ENCODE measurements around the gene ERGIC3. TPM values are rescaled to one million over a fixed set of nuclear protein-coding genes. Genes with fewer than 3 reads are reported as not detected.
"Not testable (repeated sequence)": the region's sequence is repeated elsewhere in the genome, so short reads cannot be mapped to it uniquely, and the experiment has no call there.

The ERGIC3 gene
- total RNA-seq, 1 experiment from 2014 or later, result 530 TPM

GRCh38 chr20:35514371-35514932, 27.4 kb upstream of the ERGIC3 start:
- DNase-seq, result no peak
- no peaks in the 10 kb centered on the region for H3K9me3 ChIP-seq
- no peaks in the 10 kb centered on the region for H3K27me3 ChIP-seq
- peaks cover 51% of the 10 kb centered on the region for H3K36me3 ChIP-seq
- H3K4me3 ChIP-seq, result no peak overlapping the region

DNA sequence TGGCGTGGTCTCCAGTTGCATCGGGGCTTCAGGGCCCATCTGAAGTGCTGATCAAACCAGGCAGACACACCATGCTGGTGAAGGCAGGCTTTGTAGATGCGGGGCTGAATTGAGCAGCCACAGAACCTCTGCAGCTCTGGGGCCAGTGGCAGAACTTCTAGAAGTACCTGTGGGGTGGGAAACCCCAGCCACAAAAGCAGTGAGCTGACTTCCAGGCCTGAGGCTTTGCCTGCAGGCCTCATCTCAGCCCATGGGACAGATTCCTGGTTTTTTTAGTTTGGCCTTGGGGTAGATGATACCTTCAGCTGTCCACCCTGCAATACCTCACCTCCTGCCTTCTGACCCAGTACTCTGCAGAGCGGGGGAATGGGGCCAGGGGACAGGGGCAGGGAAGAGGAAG, 26.5 kb upstream of the ERGIC3 start:
- Histone ChIP-seq H3K36me3 (peaks cover 42% of the 10 kb centered on the region), H3K4me3 (no peak overlapping the region), H3K27me3 (no peaks in the 10 kb centered on the region), H3K9me3 (no peaks in the 10 kb centered on the region)
- DNase-seq, result no peak

DNA sequence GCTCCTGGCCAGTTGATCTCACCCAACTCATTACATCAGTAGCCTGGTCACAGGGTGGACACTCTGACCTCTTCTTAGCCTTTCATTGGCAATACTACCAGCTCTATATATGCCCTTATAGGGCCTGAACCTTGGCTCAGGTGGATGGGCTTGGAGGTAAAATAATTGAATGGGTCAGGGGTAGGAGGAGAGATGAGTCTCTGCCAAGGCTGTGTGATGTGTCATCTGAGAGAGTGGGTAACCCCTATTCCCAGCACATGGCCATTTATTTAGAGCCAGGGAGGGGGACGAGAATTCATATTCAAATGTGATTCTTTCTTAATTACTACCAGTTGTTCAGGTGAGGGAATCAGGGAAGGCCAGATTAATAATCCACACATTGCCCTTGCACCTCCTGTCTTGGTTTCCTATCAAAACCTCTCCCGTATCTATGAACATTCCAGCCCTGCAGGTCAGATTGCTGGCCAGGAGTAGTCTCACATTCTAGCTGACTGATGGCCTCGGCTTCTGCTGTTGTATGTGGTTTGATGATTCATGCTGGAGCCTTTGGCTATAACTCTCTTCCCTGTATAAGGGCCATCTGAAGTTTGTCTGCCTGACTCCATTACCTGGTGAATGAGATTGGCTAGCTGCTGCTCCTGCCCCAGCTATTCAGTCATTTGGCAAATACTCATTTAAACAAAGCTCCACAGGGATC, 25.8 kb upstream of the ERGIC3 start:
- peak; percentile 67 for DNase-seq
- H3K36me3 ChIP-seq, result peaks cover 34% of the 10 kb centered on the region
- no peak overlapping the region for H3K4me3 ChIP-seq
- no peaks in the 10 kb centered on the region for H3K27me3 ChIP-seq
- H3K9me3 ChIP-seq, result no peaks in the 10 kb centered on the region

DNA sequence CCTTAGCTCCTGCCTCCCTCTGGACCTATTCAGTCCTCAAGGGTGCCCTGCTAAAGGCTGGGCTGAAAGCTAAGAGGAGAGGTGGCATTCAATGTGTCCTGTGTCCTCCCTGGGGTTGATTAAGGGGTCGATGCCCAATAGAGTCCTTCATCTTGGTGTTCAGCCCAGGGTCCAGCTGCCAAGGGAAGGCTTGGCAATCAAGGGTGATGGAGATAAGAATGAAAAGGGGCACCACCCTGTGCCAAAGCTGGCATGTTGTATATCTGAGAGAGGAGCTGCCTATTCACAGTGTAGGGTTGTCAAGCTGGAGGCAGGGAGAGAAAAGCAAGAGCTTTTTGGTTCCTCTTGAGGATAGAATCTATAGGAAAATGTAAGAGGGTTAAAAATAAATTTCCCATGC, 24.8 kb upstream of the ERGIC3 start:
- H3K9me3 ChIP-seq, result no peaks in the 10 kb centered on the region
- DNase-seq, result no peak
- peaks cover 24% of the 10 kb centered on the region for H3K36me3 ChIP-seq
- H3K27me3 ChIP-seq, result no peaks in the 10 kb centered on the region
- no peak overlapping the region for H3K4me3 ChIP-seq

DNA sequence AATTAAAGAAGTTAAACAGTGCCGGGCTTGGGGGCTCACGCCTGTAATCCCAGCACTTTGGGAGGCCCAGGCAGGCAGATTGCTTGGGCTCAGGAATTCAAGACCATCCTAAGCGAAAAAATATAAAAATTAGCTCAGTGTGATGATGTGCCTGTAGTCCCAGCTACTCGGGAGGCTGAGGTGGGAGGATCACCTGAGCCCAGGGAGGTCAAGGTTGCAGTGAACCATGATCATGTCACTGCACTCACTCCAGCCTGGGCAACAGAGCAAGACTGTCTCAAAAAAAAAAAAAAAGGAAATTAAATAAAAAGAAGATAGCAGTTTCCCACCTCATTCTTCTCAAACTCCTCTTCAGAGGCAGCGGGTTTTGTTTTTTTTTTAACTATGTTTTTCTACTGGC, 24.1 kb upstream of the ERGIC3 start:
- H3K36me3 ChIP-seq, result peaks cover 18% of the 10 kb centered on the region
- not testable (repeated sequence) for H3K9me3 ChIP-seq, DNase-seq, H3K27me3 ChIP-seq, H3K4me3 ChIP-seq

GRCh38 chr20:35518955-35519354, 22.9 kb upstream of the ERGIC3 start:
- no peaks in the 10 kb centered on the region for H3K27me3 ChIP-seq
- H3K9me3 ChIP-seq, result no peaks in the 10 kb centered on the region
- no peak overlapping the region for H3K4me3 ChIP-seq
- DNase-seq, result no peak
- peaks cover 8% of the 10 kb centered on the region for H3K36me3 ChIP-seq

DNA sequence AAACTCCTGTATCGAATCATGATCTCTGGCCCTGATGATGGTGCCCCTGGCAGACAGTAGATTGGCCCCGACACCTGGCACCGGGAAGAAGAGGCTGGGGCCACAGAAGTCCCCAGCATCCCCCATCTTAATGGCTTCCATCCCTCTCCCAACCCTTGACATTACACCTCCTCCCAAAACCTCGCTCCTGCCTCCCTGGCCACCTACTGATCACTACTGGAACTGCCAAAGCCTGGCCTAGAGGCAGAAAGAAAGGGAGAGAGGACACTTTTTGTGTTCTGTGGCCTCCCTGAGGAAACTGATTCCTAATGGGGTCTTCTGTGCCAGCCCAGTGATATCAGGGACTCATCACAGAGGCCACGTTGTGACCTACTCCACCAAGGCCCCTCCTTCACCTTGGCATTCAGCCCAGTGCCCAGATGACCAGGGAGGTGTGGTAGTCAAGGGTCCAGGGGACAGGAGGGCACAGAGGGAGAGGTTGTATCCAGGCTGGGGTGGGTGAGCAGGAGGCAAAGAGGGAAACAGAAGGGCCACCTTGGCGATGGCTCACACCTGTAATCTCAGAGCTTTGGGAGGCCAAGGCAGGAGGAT, 18.5 kb upstream of the ERGIC3 start:
- Histone ChIP-seq H3K27me3 (no peaks in the 10 kb centered on the region), H3K36me3 (no peaks in the 10 kb centered on the region), H3K4me3 (no peak overlapping the region), H3K9me3 (0 out of 2 replicates have a peak, but pooled peaks cover 2% of the 10 kb centered on the region)
- DNase-seq, result peak; percentile 24

- no peaks in the 10 kb centered on the region for H3K27me3 ChIP-seq
- H3K9me3 ChIP-seq, result 0 out of 2 replicates have a peak, but pooled peaks cover 2% of the 10 kb centered on the region
- DNase-seq, result no peak
- no peak overlapping the region for H3K4me3 ChIP-seq
- no peaks in the 10 kb centered on the region for H3K36me3 ChIP-seq
Measured at GRCh38 chr20:35525639-35526038, 16.2 kb upstream of the ERGIC3 start.

DNA sequence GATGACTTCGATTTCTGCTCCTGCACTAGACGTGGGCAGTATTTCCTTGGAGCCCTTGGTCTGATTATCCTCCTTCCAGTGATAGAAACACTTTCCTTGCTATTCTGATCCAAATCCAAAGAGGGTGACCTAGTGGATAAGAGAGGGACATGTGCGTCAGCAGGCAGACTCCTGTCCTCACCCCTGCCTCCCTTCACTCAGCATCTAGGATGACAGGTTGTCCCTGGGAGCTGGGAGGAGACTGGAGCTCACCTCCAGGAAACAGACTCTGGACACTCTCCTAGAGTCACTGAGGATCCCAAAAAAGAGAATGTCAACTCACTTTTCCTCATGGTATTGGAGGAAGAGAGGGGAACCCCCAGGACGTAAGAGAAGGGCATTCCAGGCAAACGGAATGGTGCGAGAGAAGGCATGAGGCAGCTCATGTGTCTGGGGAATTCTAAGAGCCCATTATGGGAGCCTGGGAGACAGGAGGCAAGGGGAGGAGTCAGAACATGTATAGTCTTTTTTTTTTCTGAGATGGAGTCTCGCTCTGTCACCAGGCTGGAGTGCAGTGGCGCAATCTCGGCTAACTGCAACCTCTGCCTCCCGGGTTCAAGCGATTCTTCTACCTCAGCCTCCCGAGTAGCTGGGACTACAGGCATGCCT, 14.6 kb upstream of the ERGIC3 start:
- no peak for DNase-seq
- Histone ChIP-seq H3K36me3 (no peaks in the 10 kb centered on the region), H3K9me3 (0 out of 2 replicates have a peak, but pooled peaks cover 2% of the 10 kb centered on the region), H3K4me3 (no peak overlapping the region), H3K27me3 (no peaks in the 10 kb centered on the region)

DNA sequence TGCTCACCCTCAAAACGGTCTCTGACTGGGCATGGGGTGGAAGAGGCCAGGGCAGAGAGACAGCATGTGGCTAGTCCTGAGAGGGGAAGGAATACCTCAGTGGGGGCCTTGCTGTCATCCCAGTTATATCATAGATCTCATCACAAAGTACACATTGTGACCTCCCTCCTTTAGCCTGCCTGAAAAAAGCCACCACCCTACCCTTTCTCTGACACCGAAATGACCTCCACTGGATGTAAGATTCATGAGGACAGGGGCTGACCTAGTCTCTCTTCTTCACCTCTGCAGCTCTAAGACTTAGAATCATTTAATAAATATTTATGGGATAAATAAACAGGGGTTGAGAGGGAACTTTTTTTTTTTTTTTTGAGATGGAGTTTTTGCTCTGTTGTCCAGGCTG, 12.3 kb upstream of the ERGIC3 start, which contains the start of gene C20orf173:
Gene C20orf173, minus strand, starts transcription at position 101 of the 400 bp plus-strand sequence. CDS start 279 bp downstream, outside the sequence.
- DNase-seq, result no peak
- no peaks in the 10 kb centered on the region for H3K27me3 ChIP-seq
- no peak within 1 kb of the TSS for H3K4me3 ChIP-seq
- 0 out of 2 replicates have a peak, but pooled peaks cover 2% of the 10 kb centered on the region for H3K9me3 ChIP-seq
- H3K36me3 ChIP-seq, result no peaks in the 10 kb centered on the region

DNA sequence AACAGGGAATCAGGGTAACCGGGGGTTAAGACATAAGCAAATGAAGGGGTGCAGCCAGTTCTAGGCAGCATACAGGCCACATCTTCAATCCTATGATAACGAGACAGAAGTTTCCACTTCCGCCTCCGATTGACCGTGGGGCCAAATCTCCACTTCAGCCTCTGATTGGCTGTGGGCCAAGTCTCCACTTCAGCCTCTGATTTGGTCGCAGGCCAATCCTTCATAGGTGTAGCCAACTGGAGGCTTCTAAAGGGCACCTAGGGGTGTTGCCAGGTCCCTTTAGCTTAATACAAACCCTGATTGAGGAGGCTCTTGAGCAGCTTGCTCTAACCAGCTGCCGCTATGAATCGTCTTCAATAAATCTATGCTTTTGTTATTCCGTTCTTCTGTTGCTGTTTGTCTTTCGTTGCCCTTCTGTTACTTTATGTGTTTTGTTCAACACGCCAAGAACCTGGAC, 2.1 kb upstream of the ERGIC3 start:
- no peak for DNase-seq
- no peaks in the 10 kb centered on the region for H3K9me3 ChIP-seq
- no peaks in the 10 kb centered on the region for H3K27me3 ChIP-seq
- H3K4me3 ChIP-seq, result no peak overlapping the region
- H3K36me3 ChIP-seq, result peaks cover 20% of the 10 kb centered on the region

- no peaks in the 10 kb centered on the region for H3K27me3 ChIP-seq
- peaks cover 35% of the 10 kb centered on the region for H3K36me3 ChIP-seq
- H3K4me3 ChIP-seq, result peak overlapping the region; percentile 80
- H3K9me3 ChIP-seq, result no peaks in the 10 kb centered on the region
- DNase-seq, result no peak
Measured at GRCh38 chr20:35541118-35541782, 628 bp upstream of the ERGIC3 start.

DNA sequence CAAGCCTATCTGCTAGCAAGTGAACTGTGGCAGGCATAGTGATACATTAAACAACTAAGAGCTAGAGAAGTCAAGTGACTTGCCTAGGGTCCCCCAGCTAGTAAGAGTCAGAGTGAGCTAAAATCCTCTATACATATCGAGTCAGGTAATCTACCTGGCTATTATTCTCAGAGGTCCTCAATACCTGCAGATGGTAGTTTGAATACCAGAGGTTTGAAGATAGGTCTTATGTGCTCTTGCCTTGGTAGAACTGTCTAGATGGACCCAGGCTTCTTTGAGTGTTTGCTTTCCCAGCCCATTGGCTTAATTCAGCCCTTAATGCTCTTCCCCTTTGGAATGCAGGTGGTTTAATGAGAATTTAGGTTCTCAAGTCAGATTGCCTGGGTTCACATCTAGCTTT, 1.1 kb downstream of the ERGIC3 start:
- Histone ChIP-seq H3K4me3 (peak overlapping the region; percentile 80), H3K9me3 (no peaks in the 10 kb centered on the region), H3K27me3 (no peaks in the 10 kb centered on the region), H3K36me3 (peaks cover 50% of the 10 kb centered on the region)
- no peak for DNase-seq

GRCh38 chr20:35544436-35544835, 2.6 kb downstream of the ERGIC3 start:
- no peak for DNase-seq
- Histone ChIP-seq H3K27me3 (no peaks in the 10 kb centered on the region), H3K4me3 (no peak overlapping the region), H3K9me3 (no peaks in the 10 kb centered on the region), H3K36me3 (peaks cover 64% of the 10 kb centered on the region)

GRCh38 chr20:35544941-35545340, 3.1 kb downstream of the ERGIC3 start:
- DNase-seq, result peak; percentile 76
- H3K36me3 ChIP-seq, result peaks cover 69% of the 10 kb centered on the region
- not testable (repeated sequence) for H3K27me3 ChIP-seq, H3K9me3 ChIP-seq, H3K4me3 ChIP-seq

- peaks cover 73% of the 10 kb centered on the region for H3K36me3 ChIP-seq
- no peak overlapping the region for H3K4me3 ChIP-seq
- DNase-seq, result no peak
- H3K27me3 ChIP-seq, result no peaks in the 10 kb centered on the region
- no peaks in the 10 kb centered on the region for H3K9me3 ChIP-seq
Measured at GRCh38 chr20:35546127-35546526, 4.2 kb downstream of the ERGIC3 start.

DNA sequence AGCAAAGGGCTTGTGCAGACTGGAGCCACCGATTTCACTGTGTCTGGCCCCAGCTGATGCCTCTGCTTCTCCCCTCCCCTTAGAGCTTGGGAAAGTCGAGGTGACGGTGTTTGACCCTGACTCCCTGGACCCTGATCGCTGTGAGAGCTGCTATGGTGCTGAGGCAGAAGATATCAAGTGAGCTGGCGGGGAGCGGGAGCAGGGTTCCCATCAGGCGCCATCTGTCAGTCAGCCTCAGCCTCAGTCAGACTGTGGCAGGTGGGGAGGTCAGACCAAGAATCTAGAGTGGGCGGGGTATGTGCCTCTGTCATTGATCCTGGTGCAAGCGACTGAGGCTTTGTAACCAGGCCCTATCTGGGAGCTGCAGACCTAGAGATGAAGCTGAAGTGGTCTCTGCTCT, 5.5 kb downstream of the ERGIC3 start:
- Histone ChIP-seq H3K36me3 (peaks cover 84% of the 10 kb centered on the region), H3K27me3 (no peaks in the 10 kb centered on the region), H3K4me3 (no peak overlapping the region), H3K9me3 (no peaks in the 10 kb centered on the region)
- DNase-seq, result no peak
